GM12865 (cell line): ENCODE data around the gene B3GNT7.

Experiments used
- DNase-seq: peaks from one replicate; pipeline ENCODE4 v3.0.0; 2010; ENCODE audit warnings: low read depth
- H3K4me3 ChIP-seq: 2 replicates; pipeline ENCODE4 v1.5.1; 2011; ENCODE audit warnings: mild to moderate bottlenecking, low read depth, low read length, control low read depth
- CTCF ChIP-seq: IDR thresholded peaks from 2 replicates; pipeline ENCODE4 v1.5.1; 2011; ENCODE audit warnings: low read length, control low read depth, low read depth, inconsistent platforms; ENCODE audit not compliant: insufficient read depth; ENCODE audit errors: missing control alignments

Gene B3GNT7

GRCh38 chr2:231364961-231365810 is 30.3 kb upstream of the B3GNT7 start:
- H3K4me3 ChIP-seq: no peak overlapping the region
- no peak for TF ChIP-seq CTCF
- no peak for DNase-seq

GRCh38 chr2:231367178-231367577 is 28.3 kb upstream of the B3GNT7 start:
- H3K4me3 ChIP-seq: no peak overlapping the region
- no peak for DNase-seq
- no peak for TF ChIP-seq CTCF

- no peak for DNase-seq
- TF ChIP-seq CTCF: no peak
- H3K4me3 ChIP-seq: no peak overlapping the region
Measured at GRCh38 chr2:231369580-231370428, 25.7 kb upstream of the B3GNT7 start.

- no peak overlapping the region for H3K4me3 ChIP-seq
- TF ChIP-seq CTCF: no peak
- DNase-seq: no peak
Measured at GRCh38 chr2:231370429-231370748, 25.1 kb upstream of the B3GNT7 start.

- H3K4me3 ChIP-seq: no peak overlapping the region
- no peak for DNase-seq
- TF ChIP-seq CTCF: no peak
Measured at GRCh38 chr2:231370749-231371429, 24.6 kb upstream of the B3GNT7 start.

- DNase-seq: no peak
- no peak for TF ChIP-seq CTCF
Measured at GRCh38 chr2:231371430-231372054, 24.0 kb upstream of the B3GNT7 start.

More at GRCh38 chr2:231371430-231372054, 24.0 kb upstream of the B3GNT7 start:
- H3K4me3 ChIP-seq: no peak overlapping the region
